PFSK-1 (cell line): ENCODE results near the gene ZNF354B.

ENCODE experiments used
- POLR2AphosphoS5 ChIP-seq: IDR thresholded peaks from 2 replicates; pipeline ENCODE4 v1.6.1; 2012; ENCODE audit warnings: low read depth, mild to moderate bottlenecking, control low read depth, low read length, moderate library complexity
- SIN3A ChIP-seq: IDR thresholded peaks from 2 replicates; pipeline ENCODE4 v1.6.1; 2012; ENCODE audit warnings: mild to moderate bottlenecking, low read length, moderate library complexity, borderline replicate concordance; ENCODE audit not compliant: insufficient read depth
- TAF1 ChIP-seq: IDR thresholded peaks from 2 replicates; pipeline ENCODE4 v1.6.1; 2012; ENCODE audit warnings: low read length, control low read depth, borderline replicate concordance; ENCODE audit not compliant: insufficient read depth

DNA sequence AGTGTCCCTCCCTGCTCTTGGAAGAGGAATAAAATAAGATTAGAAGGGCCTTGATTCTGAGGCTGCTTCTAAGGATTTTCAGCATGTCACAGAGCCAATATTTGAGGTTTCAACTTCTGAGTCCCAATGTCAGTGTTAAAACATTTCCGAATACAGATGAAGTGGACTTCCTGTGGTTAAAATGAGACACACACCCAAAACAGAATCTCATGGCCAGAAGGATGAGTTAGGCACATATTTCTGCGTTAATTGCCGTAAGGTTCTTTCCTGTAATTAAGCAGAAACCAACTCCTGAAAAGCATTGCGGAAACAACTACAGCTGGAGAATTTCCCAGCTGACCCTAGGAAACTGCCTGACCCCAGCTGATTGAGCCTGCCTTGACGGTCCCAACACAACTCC is 10.4 kb upstream of the ZNF354B start:
- TF ChIP-seq POLR2AphosphoS5 (no peak), TAF1 (no peak), SIN3A (no peak)
